ENCODE data around the gene LRRC39. TPM values are rescaled to one million over a fixed set of nuclear protein-coding genes. Genes with fewer than 3 reads are reported as not detected.

The LRRC39 gene
- total and polyA plus RNA-seq, 5 donors, result 54.6 to 155 (median 140) TPM

GRCh38 chr1:100130552-100131077 is 47.4 kb downstream of the LRRC39 start:
- intact Hi-C loops (cut with DNase I), result loop anchor here in 1 of 4 donors (10.0 kb wide), 1 partner anchor 134 kb away; the partner anchor contains the start of gene RTCA
- WGBS, result 78% methylated on average over 5 of the region's 5 CpGs
- Histone ChIP-seq H3K4me3 (ENCODE audit: low read length) (no peak overlapping the region), H3K9me3 (ENCODE audit: control insufficient read depth, low read length) (no peaks in the 10 kb centered on the region), H3K27ac (ENCODE audit: low read length) (no peak overlapping the region), H3K4me1 (ENCODE audit: control insufficient read depth, insufficient read depth, low read length) (peaks cover 2% of the 10 kb centered on the region), H3K27me3 (ENCODE audit: control insufficient read depth, insufficient read depth) (no peaks in the 10 kb centered on the region)
- no peak for ATAC-seq
- DNase-seq, result no peak

- H3K9me3 ChIP-seq (ENCODE audit: control insufficient read depth, low read length), result no peaks in the 10 kb centered on the region
- ATAC-seq (no peak), DNase-seq (no peak)
- no peak overlapping the region for H3K27ac ChIP-seq (ENCODE audit: low read length)
- intact Hi-C loops (cut with DNase I), result no loop called here
- H3K4me3 ChIP-seq (ENCODE audit: low read length), result no peak overlapping the region
- 63% methylated on average over 1 of the region's 1 CpG for WGBS
- H3K27me3 ChIP-seq (ENCODE audit: control insufficient read depth, insufficient read depth), result no peaks in the 10 kb centered on the region
- H3K4me1 ChIP-seq (ENCODE audit: control insufficient read depth, insufficient read depth, low read length), result no peaks in the 10 kb centered on the region
Measured at GRCh38 chr1:100127226-100127625, 50.8 kb downstream of the LRRC39 start.

GRCh38 chr1:100122177-100122576 is 55.9 kb downstream of the LRRC39 start:
- intact Hi-C loops (cut with DNase I), result no loop called here
- ATAC-seq, result no peak
- H3K9me3 ChIP-seq (ENCODE audit: control insufficient read depth, low read length), result no peaks in the 10 kb centered on the region
- no peaks in the 10 kb centered on the region for H3K4me1 ChIP-seq (ENCODE audit: control insufficient read depth, insufficient read depth, low read length)
- 81% methylated on average over 1 of the region's 1 CpG for WGBS
- no peak overlapping the region for H3K27ac ChIP-seq (ENCODE audit: low read length)
- no peak for DNase-seq
- H3K4me3 ChIP-seq (ENCODE audit: low read length), result no peak overlapping the region
- H3K27me3 ChIP-seq (ENCODE audit: control insufficient read depth, insufficient read depth), result no peaks in the 10 kb centered on the region

- DNase-seq (no peak), ATAC-seq (no peak)
- H3K27ac ChIP-seq (ENCODE audit: low read length), result no peak overlapping the region
- no peaks in the 10 kb centered on the region for H3K9me3 ChIP-seq (ENCODE audit: control insufficient read depth, low read length)
- intact Hi-C loops (cut with DNase I), result no loop called here
- H3K27me3 ChIP-seq (ENCODE audit: control insufficient read depth, insufficient read depth), result no peaks in the 10 kb centered on the region
- 98% methylated on average over 4 of the region's 4 CpGs for WGBS
- H3K4me3 ChIP-seq (ENCODE audit: low read length), result no peak overlapping the region
- no peaks in the 10 kb centered on the region for H3K4me1 ChIP-seq (ENCODE audit: control insufficient read depth, insufficient read depth, low read length)
Measured at GRCh38 chr1:100115524-100115923, 62.5 kb downstream of the LRRC39 start.

- DNase-seq, result no peak
- no peak for ATAC-seq
- intact Hi-C loops (cut with DNase I), result no loop called here
- H3K4me3 ChIP-seq (ENCODE audit: low read length), result no peak overlapping the region
- H3K9me3 ChIP-seq (ENCODE audit: control insufficient read depth, low read length), result no peaks in the 10 kb centered on the region
- no peaks in the 10 kb centered on the region for H3K27me3 ChIP-seq (ENCODE audit: control insufficient read depth, insufficient read depth)
- no peaks in the 10 kb centered on the region for H3K4me1 ChIP-seq (ENCODE audit: control insufficient read depth, insufficient read depth, low read length)
- H3K27ac ChIP-seq (ENCODE audit: low read length), result no peak overlapping the region
Measured at GRCh38 chr1:100109554-100110066, 68.4 kb downstream of the LRRC39 start.

- DNase-seq (no peak), ATAC-seq (no peak)
- Histone ChIP-seq H3K27ac (ENCODE audit: low read length) (no peak overlapping the region), H3K4me3 (ENCODE audit: low read length) (no peak overlapping the region), H3K4me1 (ENCODE audit: control insufficient read depth, insufficient read depth, low read length) (no peaks in the 10 kb centered on the region), H3K27me3 (ENCODE audit: control insufficient read depth, insufficient read depth) (no peaks in the 10 kb centered on the region), H3K9me3 (ENCODE audit: control insufficient read depth, low read length) (no peaks in the 10 kb centered on the region)
- WGBS, result 79% methylated on average over 4 of the region's 4 CpGs
- intact Hi-C loops (cut with DNase I), result no loop called here
Measured at GRCh38 chr1:100107696-100108095, 70.4 kb downstream of the LRRC39 start.

GRCh38 chr1:100101564-100101963 is 76.5 kb downstream of the LRRC39 start:
- no peak overlapping the region for H3K4me3 ChIP-seq (ENCODE audit: low read length)
- no peaks in the 10 kb centered on the region for H3K4me1 ChIP-seq (ENCODE audit: control insufficient read depth, insufficient read depth, low read length)
- no peak overlapping the region for H3K27ac ChIP-seq (ENCODE audit: low read length)
- ATAC-seq (no peak), DNase-seq (no peak)
- WGBS, result 64% methylated on average over 2 of the region's 2 CpGs
- no peaks in the 10 kb centered on the region for H3K9me3 ChIP-seq (ENCODE audit: control insufficient read depth, low read length)
- H3K27me3 ChIP-seq (ENCODE audit: control insufficient read depth, insufficient read depth), result no peaks in the 10 kb centered on the region
- intact Hi-C loops (cut with DNase I), result no loop called here

- Histone ChIP-seq H3K4me3 (ENCODE audit: low read length) (no peak overlapping the region), H3K9me3 (ENCODE audit: control insufficient read depth, low read length) (no peaks in the 10 kb centered on the region), H3K27ac (ENCODE audit: low read length) (no peak overlapping the region), H3K27me3 (ENCODE audit: control insufficient read depth, insufficient read depth) (no peaks in the 10 kb centered on the region), H3K4me1 (ENCODE audit: control insufficient read depth, insufficient read depth, low read length) (no peaks in the 10 kb centered on the region)
- intact Hi-C loops (cut with DNase I), result no loop called here
- ATAC-seq, result no peak
- 27% methylated on average over 1 of the region's 1 CpG for WGBS
- no peak for DNase-seq
Measured at GRCh38 chr1:100100202-100100601, 77.9 kb downstream of the LRRC39 start.

Other genes starting within 250 kb of the LRRC39 start
- gene SLC35A3, start 208.3 kb downstream of the LRRC39 start, total RNA-seq, result 10 to 100 TPM in 3 of 4 donors, 1 to 10 TPM in 1; 9.5 to 13.5 (median 11.4) TPM
- 6.5 TPM for gene SLC35A3, start 208.3 kb downstream of the LRRC39 start, polyA plus RNA-seq
- gene SASS6, start 45.3 kb downstream of the LRRC39 start, total RNA-seq, result 1 to 10 TPM; 1.6 to 2.4 (median 2.3) TPM
- gene SASS6, start 45.3 kb downstream of the LRRC39 start, polyA plus RNA-seq, result 1.4 TPM
- 1 to 10 TPM; 5.7 to 8.4 (median 7.5) TPM for gene TRMT13, start 45.1 kb downstream of the LRRC39 start, total RNA-seq
- 4.8 TPM for gene TRMT13, start 45.1 kb downstream of the LRRC39 start, polyA plus RNA-seq
- gene DBT, start 71.6 kb upstream of the LRRC39 start, total RNA-seq, result 10 to 100 TPM; 17.0 to 28.4 (median 21.6) TPM
- gene DBT, start 71.6 kb upstream of the LRRC39 start, polyA plus RNA-seq, result 6.3 TPM
- 10 to 100 TPM; 27.8 to 39.8 (median 34.7) TPM for gene RTCA, start 88.0 kb upstream of the LRRC39 start, total RNA-seq
- gene RTCA, start 88.0 kb upstream of the LRRC39 start, polyA plus RNA-seq, result 32.0 TPM
- 1 to 10 TPM; 3.6 to 5.2 (median 4.8) TPM for gene CDC14A, start 174.2 kb upstream of the LRRC39 start, total RNA-seq
- gene CDC14A, start 174.2 kb upstream of the LRRC39 start, polyA plus RNA-seq, result 1.9 TPM

Measured in right cardiac atrium (tissue), 5 donors.